CD4-positive, alpha-beta T cell treated with Interleukin-15 for 1 hour (primary cell): ENCODE data around the gene RAI1.

Experiments
- DNase-seq: peaks from one replicate; pipeline ENCODE4 v3.0.0-alpha.2; 2020

The RAI1 gene

GRCh38 chr17:17754719-17755686, 73.7 kb downstream of the RAI1 start:
- no peak for DNase-seq

- DNase-seq: no peak
These were observed 74.5 kb downstream of the RAI1 start for GRCh38 chr17:17755715-17756114.

- peak; percentile 56 for DNase-seq
These were observed 76.1 kb downstream of the RAI1 start for GRCh38 chr17:17757391-17757791.

GRCh38 chr17:17757956-17758845, 76.9 kb downstream of the RAI1 start:
- DNase-seq: no peak

GRCh38 chr17:17758941-17759563, 77.8 kb downstream of the RAI1 start:
- DNase-seq: no peak

- DNase-seq: no peak
These were observed 79.1 kb downstream of the RAI1 start for GRCh38 chr17:17760350-17760749.

GRCh38 chr17:17760872-17761550, 79.8 kb downstream of the RAI1 start:
- DNase-seq: no peak

GRCh38 chr17:17761894-17762743, 80.9 kb downstream of the RAI1 start:
- DNase-seq: no peak

- no peak for DNase-seq
These were observed 81.5 kb downstream of the RAI1 start for GRCh38 chr17:17762744-17763105.

GRCh38 chr17:17763136-17763535, 81.9 kb downstream of the RAI1 start:
- no peak for DNase-seq

- no peak for DNase-seq
These were observed 82.5 kb downstream of the RAI1 start for GRCh38 chr17:17763734-17764133.

GRCh38 chr17:17765359-17766076, 84.3 kb downstream of the RAI1 start:
- no peak for DNase-seq

- DNase-seq: peak; percentile 40
These were observed 85.0 kb downstream of the RAI1 start for GRCh38 chr17:17766077-17766743.

- no peak for DNase-seq
These were observed 85.5 kb downstream of the RAI1 start for GRCh38 chr17:17766744-17767120.

GRCh38 chr17:17767154-17767869, 86.1 kb downstream of the RAI1 start:
- DNase-seq: no peak

GRCh38 chr17:17767887-17768418, 86.7 kb downstream of the RAI1 start:
- DNase-seq: no peak

- DNase-seq: no peak
These were observed 87.3 kb downstream of the RAI1 start for GRCh38 chr17:17768424-17769088.

GRCh38 chr17:17769869-17770631, 88.8 kb downstream of the RAI1 start:
- DNase-seq: no peak
